Activated CD8-positive, alpha-beta memory T cell treated with anti-CD3 and anti-CD28 coated beads, Interleukin-2, amount 50 U/mL, for 1 hour (primary cell): Measurements from ENCODE around the gene ECE2.
A peak's percentile ranks its signal among the peaks of the same experiment; 100 is the strongest.

Experiments
- DNase-seq: peaks from one replicate; pipeline ENCODE4 v3.0.0-alpha.2; 2020; ENCODE audit errors: extremely low read depth

ECE2 gene

DNA sequence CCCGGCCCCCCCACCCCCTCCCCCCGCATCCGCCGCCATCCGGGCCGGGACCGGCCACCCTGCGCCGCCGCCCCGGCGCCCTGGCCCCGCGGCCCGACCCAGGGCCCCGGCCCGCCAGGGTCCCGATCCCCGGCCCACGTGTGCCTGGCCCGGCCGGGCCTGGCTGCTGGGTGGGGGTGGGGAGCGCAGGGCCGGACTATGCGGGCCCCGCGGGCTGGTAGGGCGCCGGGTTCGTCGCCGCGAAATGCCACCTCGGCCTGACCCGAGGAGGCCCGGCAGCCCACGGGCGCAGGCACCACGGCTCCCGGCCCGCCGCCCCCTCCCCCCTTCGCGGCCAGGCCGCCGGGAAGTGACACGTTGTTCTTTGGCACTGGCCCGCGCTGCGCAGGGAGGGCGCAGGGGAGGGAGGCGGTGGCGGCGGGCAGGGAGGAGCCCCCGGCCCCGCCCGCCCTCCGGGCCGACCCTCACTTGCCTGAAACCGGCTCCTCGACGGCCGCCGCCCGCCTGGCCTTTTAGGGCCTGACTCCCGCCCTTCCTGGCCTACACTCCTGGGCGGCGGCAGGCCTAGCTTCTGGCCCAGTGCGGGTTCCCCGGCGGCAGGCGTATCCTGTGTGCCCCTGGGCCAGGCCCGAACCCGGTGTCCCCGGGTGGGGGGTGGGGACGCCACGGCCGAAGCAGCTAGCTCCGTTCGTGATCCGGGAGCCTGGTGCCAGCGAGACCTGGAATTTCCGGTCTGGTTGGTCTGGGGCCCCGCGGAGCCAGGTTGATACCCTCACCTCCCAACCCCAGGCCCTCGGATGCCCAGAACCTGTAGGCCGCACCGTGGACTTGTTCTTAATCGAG lies 39.1 kb downstream of the ECE2 start:
- DNase-seq, result no peak

DNA sequence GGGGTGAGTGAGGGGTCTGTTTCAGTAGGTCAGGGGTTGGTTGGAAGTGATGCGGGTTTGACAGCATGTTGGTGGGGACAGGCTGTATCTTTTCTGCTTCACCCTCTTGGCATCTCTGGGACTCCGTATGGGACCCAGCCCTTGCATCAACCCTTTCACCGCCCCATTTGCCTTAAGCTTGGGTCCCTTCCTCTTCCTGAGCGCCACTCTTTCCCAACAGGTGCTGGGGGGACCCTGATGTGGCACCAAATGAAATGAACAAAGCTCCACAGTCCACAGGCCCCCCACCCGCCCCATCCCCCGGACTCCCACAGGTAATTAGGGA lies 39.7 kb downstream of the ECE2 start:
- no peak for DNase-seq

DNA sequence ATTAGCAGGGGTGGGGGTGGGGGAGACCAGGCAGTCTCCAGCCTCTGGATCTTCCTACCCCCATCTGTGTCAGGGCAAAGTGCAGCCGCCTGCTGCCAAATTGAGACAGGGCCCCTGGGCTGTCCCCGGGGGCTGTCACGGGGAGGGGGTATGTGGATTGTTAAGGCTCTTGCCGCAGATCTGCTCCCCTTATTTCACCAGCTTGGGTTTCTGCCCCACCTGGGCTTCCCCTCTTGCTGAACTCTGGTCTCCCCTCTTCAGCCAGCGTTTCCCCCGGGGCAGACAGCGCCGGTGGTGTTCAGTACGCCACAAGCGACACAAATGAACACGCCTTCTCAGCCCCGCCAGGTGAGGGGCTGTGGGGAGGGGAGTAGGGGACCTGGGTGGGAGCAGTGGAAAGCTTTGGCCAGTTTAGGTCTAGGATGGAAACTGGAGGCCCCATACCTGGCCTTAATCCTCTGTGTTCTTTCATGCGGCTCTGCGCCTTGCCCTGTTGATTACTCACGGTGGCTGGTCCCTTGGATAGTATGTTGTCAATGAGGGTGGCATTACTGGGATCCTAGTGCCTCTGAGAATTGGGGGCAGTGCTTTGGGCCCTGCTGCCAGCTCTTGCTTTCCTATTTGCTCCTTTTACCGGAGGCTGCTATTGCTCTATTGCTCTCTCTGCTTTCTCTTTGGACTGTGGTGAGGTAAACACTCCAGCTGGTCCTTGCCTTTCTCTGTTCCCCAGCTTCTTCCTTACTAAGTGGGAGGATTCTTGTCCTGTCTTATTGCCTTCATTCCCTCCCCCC lies 40.2 kb downstream of the ECE2 start:
- DNase-seq, result no peak

DNA sequence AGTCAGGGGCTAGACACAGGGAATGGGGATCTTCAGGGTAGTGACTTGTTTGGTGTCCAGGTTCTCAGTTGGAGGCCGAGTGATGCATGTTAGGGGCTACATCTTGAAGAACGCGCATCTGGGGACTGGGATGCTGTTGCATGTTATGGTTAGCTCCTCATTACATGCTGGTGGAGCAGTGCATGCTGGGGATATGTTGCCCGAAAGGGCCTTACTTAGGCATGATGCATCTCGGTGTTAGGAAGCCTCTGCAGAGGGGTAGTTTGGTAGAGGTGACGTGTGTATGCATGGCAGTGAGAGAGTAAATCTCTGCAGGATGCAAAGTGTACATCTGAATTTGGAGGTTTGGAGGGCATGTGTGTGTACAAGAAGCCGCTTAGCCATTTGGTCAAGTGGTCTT lies 41.0 kb downstream of the ECE2 start:
- no peak for DNase-seq

DNA sequence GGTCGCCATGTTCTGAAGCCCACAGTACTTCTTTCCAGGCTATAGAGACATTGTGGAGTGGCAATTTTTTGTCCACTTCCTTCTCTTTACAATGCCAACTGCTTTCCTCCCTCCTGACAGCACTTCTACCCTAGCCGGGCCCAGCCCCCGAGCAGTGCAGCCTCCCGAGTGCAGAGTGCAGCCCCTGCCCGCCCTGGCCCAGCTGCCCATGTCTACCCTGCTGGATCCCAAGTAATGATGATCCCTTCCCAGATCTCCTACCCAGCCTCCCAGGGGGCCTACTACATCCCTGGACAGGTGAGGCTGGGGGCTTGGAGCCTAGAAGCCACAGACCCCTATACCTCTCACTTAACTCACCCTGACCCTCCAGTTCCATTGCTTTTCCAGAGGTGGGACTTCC lies 41.4 kb downstream of the ECE2 start:
- DNase-seq, result no peak

DNA sequence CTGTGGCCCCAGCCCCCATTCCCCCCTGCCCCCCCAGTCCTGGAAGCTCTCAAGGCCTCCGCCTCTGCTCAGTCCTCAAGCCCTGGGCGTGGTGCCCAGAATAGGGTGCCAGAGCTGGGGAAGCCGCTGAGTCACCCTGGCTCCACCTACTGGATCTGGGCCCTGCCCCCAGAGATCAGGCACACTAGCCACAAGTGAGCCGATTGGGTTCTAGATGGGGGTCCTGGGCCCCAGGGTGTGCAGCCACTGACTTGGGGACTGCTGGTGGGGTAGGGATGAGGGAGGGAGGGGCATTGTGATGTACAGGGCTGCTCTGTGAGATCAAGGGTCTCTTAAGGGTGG lies 44.3 kb downstream of the ECE2 start:
- no peak for DNase-seq

DNA sequence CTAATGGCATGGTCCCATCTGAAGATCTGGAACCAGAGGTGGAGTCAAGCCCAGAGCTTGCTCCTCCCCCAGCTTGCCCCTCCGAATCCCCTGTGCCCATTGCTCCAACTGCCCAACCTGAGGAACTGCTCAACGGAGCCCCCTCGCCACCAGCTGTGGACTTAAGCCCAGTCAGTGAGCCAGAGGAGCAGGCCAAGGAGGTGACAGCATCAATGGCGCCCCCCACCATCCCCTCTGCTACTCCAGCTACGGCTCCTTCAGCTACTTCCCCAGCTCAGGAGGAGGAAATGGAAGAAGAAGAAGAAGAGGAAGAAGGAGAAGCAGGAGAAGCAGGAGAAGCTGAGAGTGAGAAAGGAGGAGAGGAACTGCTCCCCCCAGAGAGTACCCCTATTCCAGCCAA lies 45.8 kb downstream of the ECE2 start:
- no peak for DNase-seq

DNA sequence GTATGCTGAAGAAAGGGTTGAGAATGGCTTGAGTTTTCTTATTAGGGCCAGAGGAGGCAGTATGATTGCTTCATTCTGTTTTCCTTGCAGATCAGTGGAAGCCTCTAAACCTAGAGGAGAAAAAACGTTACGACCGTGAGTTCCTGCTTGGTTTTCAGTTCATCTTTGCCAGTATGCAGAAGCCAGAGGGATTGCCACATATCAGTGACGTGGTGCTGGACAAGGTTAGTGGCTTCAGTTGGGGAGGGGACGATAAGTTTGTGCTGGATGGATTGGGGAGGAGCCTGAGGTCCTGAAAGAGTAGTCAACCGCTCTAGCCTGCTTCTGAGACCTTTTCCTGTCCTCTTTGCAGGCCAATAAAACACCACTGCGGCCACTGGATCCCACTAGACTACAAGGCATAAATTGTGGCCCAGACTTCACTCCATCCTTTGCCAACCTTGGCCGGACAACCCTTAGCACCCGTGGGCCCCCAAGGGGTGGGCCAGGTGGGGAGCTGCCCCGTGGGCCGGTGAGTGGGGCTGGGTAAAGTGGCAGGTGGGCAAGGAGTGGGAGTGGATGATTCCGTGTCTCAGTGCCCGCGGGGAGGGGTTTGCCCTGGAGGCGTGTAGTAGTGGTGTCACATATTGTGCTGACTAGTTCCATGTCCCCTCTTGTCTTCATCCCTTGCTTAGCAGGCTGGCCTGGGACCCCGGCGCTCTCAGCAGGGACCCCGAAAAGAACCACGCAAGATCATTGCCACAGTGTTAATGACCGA lies 47.1 kb downstream of the ECE2 start:
- no peak for DNase-seq

DNA sequence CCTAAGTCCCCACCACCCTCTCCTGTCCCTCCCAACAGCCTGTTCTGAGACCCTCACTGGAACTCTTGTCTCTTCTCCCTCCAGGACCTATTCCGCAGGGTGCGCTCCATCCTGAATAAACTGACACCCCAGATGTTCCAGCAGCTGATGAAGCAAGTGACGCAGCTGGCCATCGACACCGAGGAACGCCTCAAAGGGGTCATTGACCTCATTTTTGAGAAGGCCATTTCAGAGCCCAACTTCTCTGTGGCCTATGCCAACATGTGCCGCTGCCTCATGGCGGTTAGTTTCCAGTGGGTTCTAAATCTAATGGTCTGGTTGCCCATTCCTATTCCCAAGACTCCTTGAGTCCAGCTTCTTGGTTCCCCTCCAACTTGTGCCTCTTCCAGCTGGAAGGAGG lies 47.9 kb downstream of the ECE2 start:
- no peak for DNase-seq

DNA sequence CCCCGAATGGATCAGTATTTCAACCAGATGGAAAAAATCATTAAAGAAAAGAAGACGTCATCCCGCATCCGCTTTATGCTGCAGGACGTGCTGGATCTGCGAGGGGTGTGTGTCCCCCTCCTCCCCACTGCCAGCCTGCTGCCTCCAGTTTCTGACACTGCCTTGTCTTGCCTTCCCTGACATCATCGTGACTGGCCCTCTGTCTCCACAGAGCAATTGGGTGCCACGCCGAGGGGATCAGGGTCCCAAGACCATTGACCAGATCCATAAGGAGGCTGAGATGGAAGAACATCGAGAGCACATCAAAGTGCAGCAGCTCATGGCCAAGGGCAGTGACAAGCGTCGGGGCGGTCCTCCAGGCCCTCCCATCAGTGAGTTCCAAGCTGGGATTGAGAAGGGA lies 49.4 kb downstream of the ECE2 start:
- DNase-seq, result no peak

DNA sequence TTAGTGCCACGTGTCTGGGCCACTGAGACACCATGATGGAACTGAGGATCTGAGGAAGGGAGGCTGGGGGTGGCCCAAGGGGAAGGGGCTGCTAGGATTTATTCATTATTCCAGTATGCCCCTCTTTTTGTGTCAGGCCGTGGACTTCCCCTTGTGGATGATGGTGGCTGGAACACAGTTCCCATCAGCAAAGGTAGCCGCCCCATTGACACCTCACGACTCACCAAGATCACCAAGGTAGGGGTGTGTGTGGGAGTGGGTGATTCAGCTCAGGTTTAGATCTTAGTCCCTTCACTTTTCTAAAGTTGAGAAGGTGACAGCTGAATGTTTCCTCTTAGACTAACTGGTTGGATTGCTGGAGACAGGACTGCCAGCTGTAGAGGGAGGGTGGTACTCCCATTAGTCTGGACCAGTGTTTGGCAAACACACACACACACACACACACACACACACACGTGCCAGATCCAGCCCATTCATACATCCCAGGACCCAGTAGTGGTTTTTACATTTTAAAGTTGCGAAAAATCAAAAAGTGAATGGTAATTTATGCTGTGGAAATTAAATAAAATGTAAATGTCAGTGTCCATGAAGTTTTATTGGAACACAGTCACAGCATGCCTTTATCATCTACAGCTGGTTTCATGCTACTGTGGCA lies 50.0 kb downstream of the ECE2 start:
- no peak for DNase-seq

DNA sequence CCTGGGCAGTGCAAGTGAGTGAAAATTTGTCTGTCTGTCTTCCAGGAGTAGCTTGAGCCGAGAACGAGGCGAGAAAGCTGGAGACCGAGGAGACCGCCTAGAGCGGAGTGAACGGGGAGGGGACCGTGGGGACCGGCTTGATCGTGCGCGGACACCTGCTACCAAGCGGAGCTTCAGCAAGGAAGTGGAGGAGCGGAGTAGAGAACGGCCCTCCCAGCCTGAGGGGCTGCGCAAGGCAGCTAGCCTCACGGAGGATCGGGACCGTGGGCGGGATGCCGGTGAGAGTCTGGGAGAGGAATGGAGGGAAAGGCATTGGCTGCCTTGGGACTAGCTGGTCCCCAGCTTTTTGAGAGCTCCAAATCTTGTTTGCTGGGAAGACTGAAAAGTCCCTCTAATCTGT lies 51.3 kb downstream of the ECE2 start:
- DNase-seq, result no peak

DNA sequence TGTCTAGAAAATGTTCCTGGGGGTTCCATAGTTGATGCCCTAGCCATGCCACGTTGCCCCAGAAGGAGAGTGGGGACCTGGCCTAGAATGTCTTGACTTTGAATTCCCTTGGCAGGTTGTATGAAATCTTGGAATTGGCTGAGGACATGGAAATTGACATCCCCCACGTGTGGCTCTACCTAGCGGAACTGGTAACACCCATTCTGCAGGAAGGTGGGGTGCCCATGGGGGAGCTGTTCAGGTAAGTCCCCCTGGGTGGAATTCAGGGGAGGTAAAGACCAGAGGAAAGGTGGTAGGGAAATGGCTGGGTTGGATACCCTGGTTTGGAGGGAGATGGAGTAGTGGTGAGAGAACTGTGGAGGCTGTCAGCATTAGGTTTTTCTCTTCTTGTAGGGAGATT lies 52.7 kb downstream of the ECE2 start:
- DNase-seq, result no peak

DNA sequence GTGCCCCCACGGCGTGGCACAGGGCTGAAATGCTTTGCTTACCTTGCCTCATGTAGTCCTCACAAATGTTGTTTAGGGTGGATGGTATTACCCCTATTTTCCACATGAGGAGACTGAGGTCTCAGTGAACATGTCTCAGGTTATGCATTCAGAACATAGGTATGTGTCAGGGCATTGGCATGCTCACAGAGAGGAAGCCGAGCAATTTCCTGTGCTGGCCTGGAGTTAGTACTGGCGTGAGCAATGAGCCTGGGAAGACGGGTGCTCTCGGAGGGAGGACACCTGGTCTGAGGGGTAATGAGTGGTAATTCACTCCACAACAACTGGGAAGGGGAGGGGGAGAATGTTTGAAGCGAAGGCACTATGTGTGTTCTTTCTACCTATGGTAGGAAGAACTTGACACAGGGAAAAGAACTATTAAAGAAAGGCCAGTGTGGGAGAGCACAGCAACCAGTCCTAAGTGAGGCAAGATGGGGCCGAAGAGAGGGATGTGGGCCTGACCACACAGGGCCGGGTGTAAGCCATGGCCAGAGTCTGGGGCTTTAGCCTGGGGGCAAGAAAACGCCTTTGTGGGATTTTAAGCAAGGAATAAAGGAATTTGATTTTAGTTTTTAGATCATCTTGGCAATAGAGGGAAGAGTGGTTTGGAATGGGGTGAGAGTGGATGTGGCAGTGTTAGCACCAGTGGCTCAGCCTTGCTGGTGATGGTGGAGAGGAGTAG lies 56.7 kb downstream of the ECE2 start:
- no peak for DNase-seq

DNA sequence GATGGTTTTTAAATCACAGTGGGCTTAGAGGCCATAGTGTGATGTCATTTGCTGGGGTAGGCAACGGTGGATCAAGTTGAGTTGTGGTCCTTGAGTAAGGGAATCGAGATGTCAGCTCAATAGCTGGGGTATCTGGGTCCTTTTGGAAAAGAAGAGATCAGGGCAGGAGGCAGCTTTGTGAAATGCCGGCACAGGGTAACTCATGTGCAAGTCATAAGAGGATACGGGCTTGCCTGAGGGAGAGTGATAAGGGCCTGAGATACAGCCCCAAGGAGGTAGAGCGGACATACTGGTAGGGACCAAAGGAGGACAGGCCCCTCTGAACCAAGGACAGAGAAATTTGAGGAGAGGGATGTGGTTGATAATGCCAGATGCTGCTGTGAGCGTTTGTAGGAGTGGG lies 57.4 kb downstream of the ECE2 start:
- no peak for DNase-seq

DNA sequence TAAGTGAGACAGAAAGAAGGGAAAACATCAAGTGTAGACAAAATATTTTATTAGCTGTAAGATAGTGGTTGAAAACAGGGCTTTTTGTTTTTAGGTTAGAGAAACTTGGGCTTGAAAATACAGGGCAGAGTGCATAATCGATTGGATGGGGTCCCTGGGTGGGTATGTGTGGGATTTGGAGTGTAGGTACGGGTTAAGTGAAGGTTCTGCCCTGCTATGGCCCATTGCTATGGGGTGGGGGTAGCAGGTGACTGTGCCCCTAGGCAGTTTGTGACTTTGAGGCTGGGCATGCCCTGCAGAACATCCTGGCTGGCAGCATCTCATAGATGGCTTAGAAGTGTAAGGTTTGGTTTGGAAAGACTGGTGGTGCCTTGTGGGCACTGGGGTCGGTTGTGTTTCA lies 57.9 kb downstream of the ECE2 start:
- no peak for DNase-seq

DNA sequence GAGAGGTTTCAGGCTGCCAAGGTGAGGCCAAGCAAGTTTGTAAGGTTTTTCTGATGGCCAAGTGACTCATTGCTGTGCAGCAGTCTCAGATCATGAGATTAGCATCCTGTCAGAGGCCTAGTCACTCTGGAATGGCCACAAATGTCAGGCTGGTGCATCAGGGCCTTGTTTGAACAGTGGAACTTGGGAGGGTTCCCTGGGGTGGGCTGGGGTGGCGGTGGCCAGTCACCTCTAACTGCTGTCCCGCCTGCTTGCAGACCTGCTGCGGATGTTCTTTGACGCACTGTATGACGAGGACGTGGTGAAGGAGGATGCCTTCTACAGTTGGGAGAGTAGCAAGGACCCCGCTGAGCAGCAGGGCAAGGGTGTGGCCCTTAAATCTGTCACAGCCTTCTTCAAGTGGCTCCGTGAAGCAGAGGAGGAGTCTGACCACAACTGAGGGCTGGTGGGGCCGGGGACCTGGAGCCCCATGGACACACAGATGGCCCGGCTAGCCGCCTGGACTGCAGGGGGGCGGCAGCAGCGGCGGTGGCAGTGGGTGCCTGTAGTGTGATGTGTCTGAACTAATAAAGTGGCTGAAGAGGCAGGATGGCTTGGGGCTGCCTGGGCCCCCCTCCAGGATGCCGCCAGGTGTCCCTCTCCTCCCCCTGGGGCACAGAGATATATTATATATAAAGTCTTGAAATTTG lies 58.8 kb downstream of the ECE2 start:
- DNase-seq, result no peak

DNA sequence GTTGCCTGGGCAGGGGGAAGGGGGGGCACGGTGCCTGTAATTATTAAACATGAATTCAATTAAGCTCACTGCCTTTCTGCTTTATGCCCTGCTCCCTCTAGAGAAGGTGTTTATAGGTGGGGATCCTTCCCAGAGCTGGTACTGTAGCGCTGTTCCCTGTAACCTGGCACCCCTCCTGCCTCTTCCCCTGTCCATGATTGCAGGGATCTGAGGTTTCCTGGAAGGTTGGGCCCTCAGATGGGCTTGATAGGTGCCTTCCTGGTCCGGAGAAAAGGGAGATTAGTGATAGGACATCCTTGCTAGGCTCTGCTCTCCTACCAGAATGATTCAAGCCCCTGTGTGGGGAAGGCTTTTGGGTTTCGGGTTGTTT lies 59.5 kb downstream of the ECE2 start:
- no peak for DNase-seq

DNA sequence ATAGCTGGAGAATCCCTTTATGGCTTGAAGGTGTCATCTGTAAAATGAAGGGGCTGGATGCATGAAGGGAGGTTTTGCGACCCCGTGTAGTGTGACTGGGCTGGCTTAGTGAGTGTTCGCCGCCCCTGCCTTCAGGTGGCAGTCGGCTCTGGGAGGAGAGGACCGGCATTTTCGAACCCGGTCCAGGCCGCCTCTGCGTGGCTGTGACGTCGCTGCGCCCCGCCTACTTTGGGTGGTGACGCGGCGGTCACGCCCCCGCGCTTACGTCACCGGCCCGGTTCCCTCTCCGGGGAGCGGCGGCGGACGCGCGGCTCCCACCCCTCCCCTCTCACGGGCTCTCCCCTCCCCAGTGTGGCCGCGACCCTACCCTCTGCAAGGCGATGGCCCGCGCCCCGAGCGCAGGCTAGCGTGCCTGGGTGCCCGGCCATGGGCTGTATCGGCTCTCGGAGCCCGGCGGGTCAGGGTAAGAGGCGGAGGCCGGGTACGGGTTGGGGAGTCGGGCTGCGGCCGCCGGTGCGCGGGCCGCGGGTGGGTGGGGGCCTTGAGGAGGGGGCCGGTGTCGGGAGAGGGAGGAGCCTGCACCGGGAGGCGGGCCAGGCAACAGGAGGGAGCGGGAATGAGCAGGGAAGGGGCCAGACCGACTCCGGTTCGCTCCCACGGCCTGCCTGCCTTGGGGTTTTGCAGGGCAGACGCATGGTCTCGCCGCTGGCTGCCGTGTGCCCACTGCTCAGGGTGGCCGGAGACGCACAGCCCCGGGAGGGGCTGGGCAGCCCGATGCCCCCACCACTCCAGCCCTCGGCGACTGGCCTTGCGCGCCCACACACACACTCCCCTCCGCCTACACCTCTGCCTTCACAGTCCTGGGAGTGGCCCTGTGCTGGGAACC lies 60.1 kb downstream of the ECE2 start:
- peak; percentile 64 for DNase-seq
